ENCODE measurements around the gene RBM39.
A peak's percentile ranks its signal among the peaks of the same experiment; 100 is the strongest.

Gene RBM39

GRCh38 chr20:35773154-35773751 lies 31.2 kb upstream of the RBM39 start:
- no peaks in the 10 kb centered on the region for H3K36me3 ChIP-seq (replicated peaks; ENCODE audit: insufficient read depth, low read length)
- H3K4me2 ChIP-seq (ENCODE audit: low read depth, low read length), result peak overlapping the region; percentile 95
- no peak for TF ChIP-seq CTCF (IDR thresholded peaks at IDR 0.05; ENCODE audit: low read length)
- no peak for TF ChIP-seq EZH2 (optimal IDR thresholded peaks at IDR 0.05; ENCODE audit: low read depth, low read length)
- TF ChIP-seq EZH2phosphoT487 (IDR thresholded peaks at IDR 0.05; ENCODE audit: low read length), result no peak
- peak overlapping the region; percentile 35; the same call in 1 of the 2 replicates for H3K27ac ChIP-seq (ENCODE audit: low read length)
- no peaks in the 10 kb centered on the region for H3K9me2 ChIP-seq (replicated peaks; ENCODE audit: insufficient read depth, low read length)
- peak overlapping the region; percentile 87 for H3K4me3 ChIP-seq (ENCODE audit: low read length)
- H3K9ac ChIP-seq (ENCODE audit: low read length), result peak overlapping the region; percentile 83
- peaks cover 20% of the 10 kb centered on the region for H3K4me1 ChIP-seq (ENCODE audit: low read length)
- H3K9me3 ChIP-seq (replicated peaks; ENCODE audit: insufficient read depth, low read length), result no peaks in the 10 kb centered on the region
- peaks cover 59% of the 10 kb centered on the region for H3K79me2 ChIP-seq (ENCODE audit: low read length)
- DNase-seq, result peak; percentile 45
- H3F3A ChIP-seq (ENCODE audit: insufficient read depth, low read length), result peaks cover 25% of the 10 kb centered on the region
- no peaks in the 10 kb centered on the region for H3K27me3 ChIP-seq (replicated peaks; ENCODE audit: insufficient read depth, low read length)
- H4K20me1 ChIP-seq (ENCODE audit: insufficient read depth, low read length), result no peaks in the 10 kb centered on the region; the same call in 1 of the 2 replicates
- no peak overlapping the region for H2AFZ ChIP-seq (ENCODE audit: low read length)

GRCh38 chr20:35772563-35773058 lies 30.6 kb upstream of the RBM39 start:
- Histone ChIP-seq H3K36me3 (replicated peaks; ENCODE audit: insufficient read depth, low read length) (no peaks in the 10 kb centered on the region), H3F3A (ENCODE audit: insufficient read depth, low read length) (peaks cover 31% of the 10 kb centered on the region), H3K27ac (ENCODE audit: low read length) (peak overlapping the region; percentile 35; the same call in 1 of the 2 replicates), H4K20me1 (ENCODE audit: insufficient read depth, low read length) (no peaks in the 10 kb centered on the region; the same call in 1 of the 2 replicates), H2AFZ (ENCODE audit: low read length) (peak overlapping the region; percentile 34; the same call in 1 of the 2 replicates), H3K27me3 (replicated peaks; ENCODE audit: insufficient read depth, low read length) (no peaks in the 10 kb centered on the region), H3K4me1 (ENCODE audit: low read length) (peaks cover 26% of the 10 kb centered on the region), H3K4me3 (ENCODE audit: low read length) (peak overlapping the region; percentile 87), H3K9me3 (replicated peaks; ENCODE audit: insufficient read depth, low read length) (no peaks in the 10 kb centered on the region), H3K79me2 (ENCODE audit: low read length) (peaks cover 54% of the 10 kb centered on the region), H3K9ac (ENCODE audit: low read length) (peak overlapping the region; percentile 83), H3K9me2 (replicated peaks; ENCODE audit: insufficient read depth, low read length) (no peaks in the 10 kb centered on the region), H3K4me2 (ENCODE audit: low read depth, low read length) (peak overlapping the region; percentile 95)
- no peak for TF ChIP-seq EZH2phosphoT487 (IDR thresholded peaks at IDR 0.05; ENCODE audit: low read length)
- no peak for TF ChIP-seq CTCF (IDR thresholded peaks at IDR 0.05; ENCODE audit: low read length)
- no peak for TF ChIP-seq EZH2 (optimal IDR thresholded peaks at IDR 0.05; ENCODE audit: low read depth, low read length)
- no peak for DNase-seq

- TF ChIP-seq EZH2 (optimal IDR thresholded peaks at IDR 0.05; ENCODE audit: low read depth, low read length), result no peak
- no peak for TF ChIP-seq CTCF (IDR thresholded peaks at IDR 0.05; ENCODE audit: low read length)
- TF ChIP-seq EZH2phosphoT487 (IDR thresholded peaks at IDR 0.05; ENCODE audit: low read length), result no peak
- Histone ChIP-seq H3K9ac (ENCODE audit: low read length) (peak within 1 kb of the TSS; percentile 83), H3K36me3 (replicated peaks; ENCODE audit: insufficient read depth, low read length) (no peaks in the 10 kb centered on the region), H3K9me2 (replicated peaks; ENCODE audit: insufficient read depth, low read length) (no peaks in the 10 kb centered on the region), H3K4me3 (ENCODE audit: low read length) (peak within 1 kb of the TSS; percentile 87), H4K20me1 (ENCODE audit: insufficient read depth, low read length) (no peaks in the 10 kb centered on the region; the same call in 1 of the 2 replicates), H3K79me2 (ENCODE audit: low read length) (peaks cover 47% of the 10 kb centered on the region), H3K4me2 (ENCODE audit: low read depth, low read length) (peak within 1 kb of the TSS; percentile 95), H2AFZ (ENCODE audit: low read length) (peak within 1 kb of the TSS; percentile 34), H3K27ac (ENCODE audit: low read length) (peak within 1 kb of the TSS; percentile 35; the same call in 1 of the 2 replicates), H3K27me3 (replicated peaks; ENCODE audit: insufficient read depth, low read length) (no peaks in the 10 kb centered on the region), H3K9me3 (replicated peaks; ENCODE audit: insufficient read depth, low read length) (no peaks in the 10 kb centered on the region), H3K4me1 (ENCODE audit: low read length) (peaks cover 29% of the 10 kb centered on the region), H3F3A (ENCODE audit: insufficient read depth, low read length) (peaks cover 34% of the 10 kb centered on the region)
- peak; percentile 96 for DNase-seq
These were observed 29.9 kb upstream of the RBM39 start, which contains the start of gene PHF20 for GRCh38 chr20:35771689-35772562. PHF20 (plus strand) TSS chr20:35772015; CDS start chr20:35801523, 29,508 bp downstream.
